NT2/D1 (cell line): ENCODE measurements around the gene CCL20.
"Not testable (repeated sequence)": the region's sequence is repeated elsewhere in the genome, so short reads cannot be mapped to it uniquely, and the experiment has no call there.

Source experiments
- DNase-seq: peaks from one replicate; pipeline ENCODE4 v3.0.0-alpha.2; 2011; ENCODE audit warnings: low read depth, low spot score
- H3K27me3 ChIP-seq: 2 replicates; pipeline ENCODE4 v1.6.0; 2011; ENCODE audit warnings: mild to moderate bottlenecking; ENCODE audit not compliant: insufficient read length, insufficient read depth
- H3K36me3 ChIP-seq: 2 replicates; pipeline ENCODE4 v1.6.1; 2011; ENCODE audit warnings: mild to moderate bottlenecking, low read length, mixed read lengths; ENCODE audit not compliant: insufficient read depth, insufficient read length
- H3K4me1 ChIP-seq: 2 replicates; pipeline ENCODE4 v1.5.1; 2011; ENCODE audit not compliant: insufficient read depth, insufficient read length
- H3K4me3 ChIP-seq: 2 replicates; pipeline ENCODE4 v1.5.1; 2011; ENCODE audit warnings: low read depth; ENCODE audit not compliant: insufficient read length
- H3K9ac ChIP-seq: 2 replicates; pipeline ENCODE4 v1.6.0; 2011; ENCODE audit warnings: low read depth; ENCODE audit not compliant: insufficient read length
- H3K9me3 ChIP-seq: 2 replicates; pipeline ENCODE4 v1.5.1; 2011; ENCODE audit warnings: mild to moderate bottlenecking, low read length; ENCODE audit not compliant: insufficient read depth
- SUZ12 ChIP-seq: IDR thresholded peaks from 2 replicates; pipeline ENCODE4 v1.6.1; 2011; ENCODE audit not compliant: insufficient read length, insufficient read depth; ENCODE audit errors: extremely low read depth
- YY1 ChIP-seq: IDR thresholded peaks from 2 replicates; pipeline ENCODE4 v1.6.1; 2011; ENCODE audit not compliant: insufficient read length, insufficient read depth
- ZNF274 ChIP-seq: IDR thresholded peaks from 2 replicates; pipeline ENCODE4 v1.6.1; 2011; ENCODE audit warnings: mild to moderate bottlenecking, low read depth, low read length

The CCL20 gene

DNA sequence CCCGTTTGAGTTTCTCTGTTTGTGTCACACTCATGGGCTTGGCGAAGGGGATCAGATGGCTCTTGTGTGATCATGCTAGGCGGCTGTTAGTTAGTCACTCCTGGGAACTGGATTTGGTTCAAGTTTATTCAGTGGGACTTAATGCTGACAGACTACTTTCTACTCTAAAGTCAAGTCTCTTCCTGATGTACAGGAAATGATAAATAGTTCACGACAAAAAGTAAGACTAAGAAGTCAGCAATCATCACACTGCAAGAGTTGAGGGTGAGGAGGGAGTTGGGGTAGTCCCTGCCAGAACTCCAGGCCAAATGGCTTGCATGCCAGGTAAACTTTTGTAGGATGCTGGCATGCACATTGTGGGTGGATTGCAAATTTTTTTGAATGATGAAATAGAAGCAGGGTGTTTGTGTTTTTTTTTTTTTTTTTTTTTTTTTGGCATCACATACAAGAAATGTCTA, 25.1 kb upstream of the CCL20 start:
- H3K4me1 ChIP-seq = no peaks in the 10 kb centered on the region
- no peaks in the 10 kb centered on the region for H3K36me3 ChIP-seq
- H3K9me3 ChIP-seq = peaks cover 5% of the 10 kb centered on the region; the same call in 1 of the 2 replicates
- no peaks in the 10 kb centered on the region for H3K27me3 ChIP-seq
- TF ChIP-seq ZNF274 (no peak), SUZ12 (no peak), YY1 (no peak)
- DNase-seq = no peak
- H3K4me3 ChIP-seq = no peak overlapping the region
- no peak overlapping the region for H3K9ac ChIP-seq

DNA sequence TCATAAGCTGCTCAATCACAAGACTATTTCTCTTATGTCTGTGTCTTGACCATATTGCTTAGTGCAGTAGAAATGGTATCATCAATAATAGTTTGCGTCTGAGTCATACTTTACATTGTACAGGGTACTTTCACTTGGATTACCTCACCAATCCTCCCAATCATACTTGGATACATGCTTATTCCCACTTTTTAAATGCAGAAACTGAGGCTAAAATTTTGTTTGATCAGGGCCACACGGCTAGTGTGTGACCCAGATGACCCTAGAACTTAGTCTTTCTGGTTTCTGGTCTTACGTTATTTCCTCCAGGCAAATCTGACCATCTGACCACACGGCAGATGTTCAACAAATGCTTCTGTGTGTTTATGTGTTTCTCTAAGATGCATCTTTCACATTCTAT, 23.8 kb upstream of the CCL20 start:
- no peak for DNase-seq

DNA sequence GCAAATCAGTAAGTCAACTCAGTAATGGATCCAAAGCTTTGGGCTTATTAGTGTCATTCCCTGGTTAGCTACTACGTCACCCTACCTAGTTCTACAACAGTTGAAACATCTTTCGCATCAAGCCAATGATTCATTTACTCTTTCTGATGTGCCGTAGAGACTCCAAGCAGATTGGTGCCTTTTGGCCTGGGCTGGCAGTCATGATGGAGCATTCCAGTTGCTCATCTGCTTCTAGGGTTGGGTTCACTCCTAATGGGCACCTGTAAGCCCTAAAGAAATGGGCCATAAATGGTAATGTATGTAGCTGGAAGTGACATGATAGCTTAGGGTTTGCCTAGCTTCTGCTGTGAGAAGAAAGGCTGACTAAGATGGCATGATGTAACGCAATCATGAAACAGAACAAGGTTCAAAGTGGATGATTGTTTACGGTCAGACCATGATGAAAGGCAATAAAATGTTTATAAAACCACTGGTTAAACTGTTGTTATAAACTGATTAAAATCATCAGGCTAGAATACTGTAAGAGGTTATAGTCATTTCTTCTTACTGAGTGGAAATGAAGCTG, 20.4 kb upstream of the CCL20 start:
- Histone ChIP-seq H3K9ac (no peak overlapping the region), H3K9me3 (peaks cover 5% of the 10 kb centered on the region; the same call in 1 of the 2 replicates), H3K36me3 (no peaks in the 10 kb centered on the region), H3K27me3 (no peaks in the 10 kb centered on the region), H3K4me1 (no peaks in the 10 kb centered on the region), H3K4me3 (no peak overlapping the region)
- TF ChIP-seq SUZ12 (no peak), YY1 (no peak), ZNF274 (no peak)
- DNase-seq = no peak

More for the DNA sequence above, 23.8 kb upstream of the CCL20 start:
- no peaks in the 10 kb centered on the region for H3K4me1 ChIP-seq
- no peak for TF ChIP-seq YY1
- no peak for TF ChIP-seq ZNF274
- TF ChIP-seq SUZ12 = no peak
- peaks cover 5% of the 10 kb centered on the region; the same call in 1 of the 2 replicates for H3K9me3 ChIP-seq
- no peak overlapping the region for H3K4me3 ChIP-seq
- H3K27me3 ChIP-seq = no peaks in the 10 kb centered on the region
- no peaks in the 10 kb centered on the region for H3K36me3 ChIP-seq
- no peak overlapping the region for H3K9ac ChIP-seq

- TF ChIP-seq SUZ12 = no peak
- TF ChIP-seq YY1 = no peak
- TF ChIP-seq ZNF274 = no peak
- Histone ChIP-seq H3K9ac (no peak overlapping the region), H3K4me1 (no peaks in the 10 kb centered on the region), H3K36me3 (no peaks in the 10 kb centered on the region), H3K4me3 (no peak overlapping the region), H3K27me3 (no peaks in the 10 kb centered on the region), H3K9me3 (no peaks in the 10 kb centered on the region)
- DNase-seq = no peak
Measured at GRCh38 chr2:227796045-227796711, 17.5 kb upstream of the CCL20 start.

- H3K4me3 ChIP-seq, H3K27me3 ChIP-seq, H3K9me3 ChIP-seq, H3K36me3 ChIP-seq, H3K9ac ChIP-seq, DNase-seq, H3K4me1 ChIP-seq: not testable (repeated sequence)
Measured at GRCh38 chr2:227796768-227797167, 16.9 kb upstream of the CCL20 start.

- no peak for DNase-seq
- Histone ChIP-seq H3K36me3 (no peaks in the 10 kb centered on the region), H3K27me3 (no peaks in the 10 kb centered on the region), H3K4me1 (no peaks in the 10 kb centered on the region), H3K4me3 (no peak overlapping the region), H3K9ac (no peak overlapping the region), H3K9me3 (no peaks in the 10 kb centered on the region)
- TF ChIP-seq SUZ12 (no peak), YY1 (no peak), ZNF274 (no peak)
Measured at GRCh38 chr2:227799202-227799601, 14.4 kb upstream of the CCL20 start.

GRCh38 chr2:227802882-227803281, 10.8 kb upstream of the CCL20 start:
- H3K9me3 ChIP-seq = no peaks in the 10 kb centered on the region
- no peak for DNase-seq
- no peak overlapping the region for H3K4me3 ChIP-seq
- no peaks in the 10 kb centered on the region for H3K27me3 ChIP-seq
- H3K36me3 ChIP-seq = no peaks in the 10 kb centered on the region
- no peak overlapping the region for H3K9ac ChIP-seq
- TF ChIP-seq YY1 = no peak
- no peak for TF ChIP-seq SUZ12
- no peak for TF ChIP-seq ZNF274
- no peaks in the 10 kb centered on the region for H3K4me1 ChIP-seq
